GM18517 (cell line): Measurements from ENCODE around the gene MED13L.
A peak's percentile ranks its signal among the peaks of the same experiment; 100 is the strongest.

ENCODE experiments used
- ATAC-seq: cut with Tn5 transposase; IDR thresholded peaks from one replicate; pipeline ENCODE4 v1.9.1; 2021; ENCODE audit warnings: mild to moderate bottlenecking, moderate library complexity; ENCODE audit not compliant: unreplicated experiment

Gene MED13L

DNA sequence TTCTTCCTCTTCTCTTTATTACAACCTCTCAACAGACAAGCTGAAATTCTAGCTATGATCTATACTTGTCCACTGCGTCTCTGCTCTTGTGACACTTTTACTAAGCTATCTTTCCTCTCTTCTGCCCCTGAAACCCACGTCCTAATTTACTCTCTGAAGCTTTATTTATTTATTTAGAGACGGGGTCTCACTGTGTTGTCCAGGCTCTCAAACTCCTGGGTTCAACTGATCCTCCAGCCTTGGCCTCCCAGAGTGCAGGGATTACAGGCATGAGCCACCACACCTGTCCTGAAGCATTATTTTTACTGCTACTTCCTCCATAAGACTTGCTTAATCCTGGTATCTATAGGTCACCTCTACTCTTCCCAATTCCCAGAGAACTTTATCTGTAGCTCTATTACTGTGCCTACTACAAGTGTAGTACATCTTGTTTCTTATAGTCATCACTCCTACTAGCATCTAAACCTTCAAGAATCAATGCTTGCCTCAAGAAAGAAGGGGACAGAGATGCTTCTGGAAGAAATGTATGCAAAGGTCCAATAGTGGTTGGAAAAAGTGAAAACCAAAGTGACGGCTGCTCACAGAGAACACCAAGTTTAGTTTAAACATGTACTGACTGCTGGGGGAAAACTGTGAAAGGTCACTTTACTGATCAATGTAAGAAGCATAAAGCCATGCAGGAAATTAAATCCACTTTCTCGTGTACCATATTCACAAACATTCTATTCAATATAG is 61.3 kb downstream of the MED13L start:
- ATAC-seq, result no peak

DNA sequence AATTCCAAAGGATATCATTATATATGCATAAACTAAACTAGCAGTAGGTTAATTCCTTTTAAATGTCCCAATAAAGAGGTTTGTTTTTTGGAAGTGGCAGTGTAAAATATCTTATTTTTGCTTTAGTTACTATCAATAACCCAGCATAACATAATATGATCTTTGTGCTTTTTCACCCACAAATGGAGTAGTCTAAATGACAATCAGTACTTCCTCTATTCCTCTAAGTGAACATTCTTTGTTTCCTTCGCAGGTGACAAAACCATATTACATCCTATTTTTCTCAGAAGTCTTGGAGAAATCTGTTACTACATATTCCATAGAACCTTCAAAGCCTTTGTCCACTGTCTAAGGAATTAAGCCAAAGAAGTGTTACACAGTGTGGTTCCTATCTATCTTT is 62.5 kb downstream of the MED13L start:
- no peak for ATAC-seq

DNA sequence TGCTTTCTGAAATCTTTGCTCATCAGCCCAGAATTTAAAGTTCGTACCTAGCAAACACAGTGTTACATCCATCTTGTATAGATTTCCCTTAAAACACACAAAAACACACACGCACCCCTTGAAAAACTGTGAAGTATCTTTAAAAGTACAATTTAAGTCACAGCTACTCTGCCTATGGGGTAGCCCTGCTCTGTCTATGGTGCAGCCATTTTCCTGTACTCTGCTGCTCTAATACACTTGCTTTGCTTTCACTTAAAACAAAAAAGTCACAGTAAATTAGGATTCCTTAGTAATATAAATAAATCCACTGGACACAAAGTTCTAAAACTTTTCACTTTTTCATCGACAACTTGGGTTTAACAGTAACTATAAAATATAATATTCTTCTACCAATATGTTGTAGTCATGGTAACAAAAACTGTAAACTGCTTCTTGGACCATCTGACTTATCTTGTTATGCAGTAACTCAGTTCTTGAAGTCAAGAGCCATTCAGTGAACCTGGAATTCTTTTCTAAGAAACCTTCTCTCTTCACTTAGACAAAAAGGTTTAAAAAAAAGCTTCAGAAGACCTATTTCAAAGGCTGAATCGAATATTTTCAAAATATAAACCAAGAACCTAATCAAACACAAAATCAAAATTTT is 63.5 kb downstream of the MED13L start:
- no peak for ATAC-seq

DNA sequence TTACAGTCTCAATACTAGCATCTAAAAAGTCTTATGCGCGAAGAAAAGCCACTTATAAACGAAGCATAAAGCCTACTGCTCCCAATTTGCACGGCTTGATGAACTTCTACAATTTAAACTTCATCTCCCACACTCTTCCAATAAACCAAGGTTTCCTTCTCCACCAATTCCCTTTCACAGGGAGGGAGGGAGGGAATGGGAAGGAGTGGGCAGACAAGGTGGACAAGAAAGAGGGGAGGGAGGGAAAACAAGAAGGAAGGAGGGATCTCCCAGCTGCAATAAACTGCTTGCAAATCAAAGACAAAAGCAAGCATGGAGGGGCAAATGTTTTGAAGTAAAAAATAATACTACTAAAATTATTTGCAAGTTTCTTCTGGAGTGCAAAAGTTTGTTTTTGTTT is 64.5 kb downstream of the MED13L start:
- no peak for ATAC-seq

- no peak for ATAC-seq
These were observed 66.7 kb downstream of the MED13L start for GRCh38 chr12:116210762-116211161.

GRCh38 chr12:116210131-116210530 is 67.4 kb downstream of the MED13L start:
- no peak for ATAC-seq

GRCh38 chr12:116209503-116209902 is 68.0 kb downstream of the MED13L start:
- no peak for ATAC-seq

GRCh38 chr12:116207274-116207673 is 70.2 kb downstream of the MED13L start:
- no peak for ATAC-seq

GRCh38 chr12:116206828-116207227 is 70.7 kb downstream of the MED13L start:
- no peak for ATAC-seq

DNA sequence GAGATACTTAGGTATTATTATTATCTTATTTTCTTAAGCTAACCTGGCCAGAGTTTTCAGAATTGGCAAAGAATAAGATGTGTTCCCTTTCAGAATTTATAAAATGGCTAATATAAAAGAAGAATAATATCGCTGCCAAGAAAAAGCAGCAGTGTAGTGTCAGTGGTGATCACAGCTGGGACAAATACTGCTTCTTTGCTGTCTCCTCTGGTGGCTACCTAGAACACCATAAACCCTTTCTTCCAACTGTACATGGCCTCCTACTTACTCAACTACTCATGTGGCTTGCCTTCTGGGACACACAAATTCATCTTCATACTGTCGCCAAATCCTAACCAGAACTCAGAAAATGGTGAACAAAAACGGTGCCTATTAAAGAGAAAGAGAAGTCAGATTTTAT is 72.7 kb downstream of the MED13L start:
- no peak for ATAC-seq

GRCh38 chr12:116204169-116204568 is 73.3 kb downstream of the MED13L start:
- no peak for ATAC-seq

GRCh38 chr12:116202940-116203339 is 74.6 kb downstream of the MED13L start:
- ATAC-seq, result no peak

GRCh38 chr12:116202433-116202832 is 75.1 kb downstream of the MED13L start:
- ATAC-seq, result no peak

DNA sequence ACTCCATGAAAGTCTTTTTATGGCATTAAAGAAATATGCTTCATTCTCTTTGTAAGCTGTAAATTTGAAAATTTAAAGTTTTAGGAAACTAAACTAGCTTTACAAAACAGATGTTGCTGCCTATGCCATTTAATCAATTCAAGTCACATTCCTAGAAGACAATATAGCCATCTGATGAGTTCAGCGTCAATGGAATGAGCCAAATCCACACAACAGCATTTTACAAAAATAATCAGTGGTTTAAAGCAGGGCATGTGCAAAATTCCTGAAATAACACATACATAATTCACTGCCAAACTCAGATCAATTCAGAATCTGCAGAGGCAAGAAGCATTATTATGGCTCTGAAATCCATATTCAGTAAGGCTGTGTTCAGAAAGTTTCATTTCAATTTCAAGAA is 75.6 kb downstream of the MED13L start:
- ATAC-seq, result no peak

DNA sequence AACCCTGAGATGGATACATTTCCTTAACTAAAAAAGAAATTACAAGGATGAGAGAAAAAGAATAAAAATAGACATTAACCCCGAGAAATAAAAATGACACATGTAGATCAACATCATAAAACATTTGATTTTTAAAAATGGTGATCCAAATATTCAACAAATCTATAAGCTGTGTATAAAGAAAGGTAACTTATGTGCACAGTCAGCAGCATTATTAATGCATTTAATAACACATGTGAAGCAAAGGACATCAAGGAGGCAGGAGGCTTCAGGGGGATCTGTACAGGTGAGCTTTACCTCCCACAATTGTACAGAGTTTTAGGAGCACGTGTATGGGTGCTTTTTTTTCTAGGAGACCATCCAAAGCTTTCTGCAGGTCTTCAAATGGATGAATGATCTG is 76.1 kb downstream of the MED13L start:
- ATAC-seq, result no peak

DNA sequence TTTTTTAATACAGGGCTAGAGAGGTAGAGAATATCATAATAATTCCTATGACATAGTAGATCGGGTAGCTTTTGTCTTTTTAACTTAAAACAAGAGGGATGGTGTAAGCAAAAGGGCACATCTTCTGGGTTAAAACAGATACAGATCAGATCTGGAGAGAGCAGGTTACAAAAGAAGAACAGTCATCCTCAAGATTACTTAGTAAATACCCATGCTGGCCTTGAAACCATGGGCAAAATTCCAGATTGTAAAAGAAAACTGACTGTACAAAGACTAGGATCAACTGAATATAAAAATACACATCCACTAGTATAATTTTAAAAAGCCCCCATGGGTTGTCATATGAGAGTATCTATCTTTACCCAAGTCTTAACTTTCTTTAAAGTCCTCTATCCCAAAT is 76.7 kb downstream of the MED13L start:
- ATAC-seq, result no peak

GRCh38 chr12:116199160-116199706 is 78.3 kb downstream of the MED13L start:
- no peak for ATAC-seq

GRCh38 chr12:116196752-116197718 is 80.5 kb downstream of the MED13L start:
- no peak for ATAC-seq

GRCh38 chr12:116196226-116196625 is 81.3 kb downstream of the MED13L start:
- ATAC-seq, result no peak

- ATAC-seq, result peak; percentile 85
These were observed 82.5 kb downstream of the MED13L start for GRCh38 chr12:116194935-116195431.

DNA sequence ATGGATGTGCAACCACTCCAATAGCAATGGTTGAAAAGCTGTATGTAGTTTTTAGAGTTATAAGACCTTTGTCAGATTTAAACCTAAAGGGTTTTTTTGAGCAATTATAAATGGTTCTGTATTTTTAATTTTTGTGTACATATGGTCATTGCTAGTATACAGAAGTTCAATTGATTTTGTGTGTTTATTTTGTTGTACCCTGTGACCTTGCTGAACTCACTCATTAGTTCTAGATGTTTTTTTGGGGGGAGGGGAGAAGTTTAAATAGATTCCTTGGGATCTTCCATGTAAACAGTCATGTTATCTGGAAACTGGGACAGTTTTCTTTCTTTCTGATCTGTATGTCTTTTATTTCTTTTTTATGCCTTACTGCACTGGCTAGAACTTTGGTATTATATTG is 87.8 kb downstream of the MED13L start:
- ATAC-seq, result no peak
